Keratinocyte (primary cell): ENCODE data around the gene RELT. TPM values are rescaled to one million over a fixed set of nuclear protein-coding genes. Genes with fewer than 3 reads are reported as not detected.
A peak's percentile ranks its signal among the peaks of the same experiment; 100 is the strongest.

Experiments used
- DNase-seq: peaks from one replicate; pipeline ENCODE4 v3.0.0-alpha.2; 2011; ENCODE audit warnings: low read depth, missing footprints, low spot score
- FAIRE-seq: peaks from 2 replicates; lab custom pipeline; 2011; peaks lifted over from hg19 to GRCh38; lab: Jason Lieb, UNC
- H2AFZ ChIP-seq: 2 replicates; pipeline ENCODE4 v1.6.0; 2012; ENCODE audit warnings: low read length, control low read depth, inconsistent platforms; ENCODE audit not compliant: control insufficient read depth
- H3K27ac ChIP-seq: 2 replicates; pipeline ENCODE4 v1.5.1; 2011; ENCODE audit warnings: low read length; ENCODE audit not compliant: control insufficient read depth, insufficient read depth
- H3K27me3 ChIP-seq: 3 replicates; pipeline ENCODE4 v1.6.0; 2011; ENCODE audit warnings: low read length; ENCODE audit not compliant: control insufficient read depth, insufficient read depth; ENCODE audit errors: extremely low read depth
- H3K36me3 ChIP-seq, 2 experiments: 2 replicates in 1 of 2; 3 replicates in 1 of 2; pipeline ENCODE4 v1.5.1; 2011; ENCODE audit warnings: low read length in 2 of 2, mild to moderate bottlenecking in 1 of 2; ENCODE audit not compliant: control insufficient read depth in 2 of 2, insufficient read depth in 2 of 2; ENCODE audit errors: extremely low read depth in 1 of 2
- H3K4me1 ChIP-seq: 3 replicates; pipeline ENCODE4 v1.5.1; 2011; ENCODE audit warnings: low read length; ENCODE audit not compliant: control insufficient read depth, insufficient read depth; ENCODE audit errors: extremely low read depth
- H3K4me2 ChIP-seq: 3 replicates; pipeline ENCODE4 v1.6.0; 2011; ENCODE audit warnings: low read depth, low read length; ENCODE audit not compliant: control insufficient read depth, insufficient read depth; ENCODE audit errors: extremely low read depth
- H3K4me3 ChIP-seq, 3 experiments: fragments of 200-600 bp in 1 of 3; sonication (generic) in 1 of 3; 2 replicates in 2 of 3; 3 replicates in 1 of 3; pipeline ENCODE4 v1.5.1; 2011 to 2016; ENCODE audit warnings: low read length in 3 of 3, mild to moderate bottlenecking in 3 of 3, control low read depth in 2 of 3, inconsistent platforms in 1 of 3, low read depth in 1 of 3, mixed read lengths in 1 of 3, mixed run types in 1 of 3, moderate library complexity in 1 of 3; ENCODE audit not compliant: control insufficient read depth in 2 of 3, insufficient read depth in 2 of 3; ENCODE audit errors: extremely low read depth in 1 of 3
- H3K79me2 ChIP-seq: 2 replicates; pipeline ENCODE4 v1.6.0; 2012; ENCODE audit warnings: low read length; ENCODE audit not compliant: control insufficient read depth, insufficient read depth
- H3K9ac ChIP-seq: 3 replicates; pipeline ENCODE4 v1.6.0; 2011; ENCODE audit warnings: low read length; ENCODE audit not compliant: control insufficient read depth, insufficient read depth; ENCODE audit errors: extremely low read depth
- H3K9me1 ChIP-seq: 3 replicates; pipeline ENCODE4 v1.6.0; 2011; ENCODE audit warnings: low read length; ENCODE audit not compliant: control insufficient read depth, insufficient read depth; ENCODE audit errors: extremely low read depth
- H3K9me3 ChIP-seq: 2 replicates; pipeline ENCODE4 v1.5.1; 2012; ENCODE audit warnings: low read depth, low read length; ENCODE audit not compliant: control insufficient read depth
- H4K20me1 ChIP-seq: 3 replicates; pipeline ENCODE4 v1.6.0; 2011; ENCODE audit warnings: low read length; ENCODE audit not compliant: control insufficient read depth, insufficient read depth; ENCODE audit errors: extremely low read depth
- EZH2 ChIP-seq: IDR thresholded peaks from one replicate; pipeline ENCODE4 v1.6.1; 2012; ENCODE audit warnings: inconsistent platforms, mild to moderate bottlenecking, low read length, moderate library complexity
- dilution Hi-C: fragments of 300-500 bp; cut with MboI; formaldehyde crosslinking; loops from one replicate; pipeline ENCODE4 v1.7.0; 2020; ENCODE audit warnings: low sequenced_read_pairs; ENCODE audit not compliant: extremely low pct_ligation_motif_present
- polyA plus RNA-seq, 5 experiments: library from polyadenylated mRNA; depleted of rRNA in 3 of 5; stranded (reverse) in 3 of 5; stranded (forward) in 1 of 5; unstranded in 1 of 5; fragments of >200 nt; gene quantifications; 1 replicate in 1 of 5; 2 replicates in 3 of 5; 3 replicates in 1 of 5; pipeline versions ENCODE4 v1.2.1 to v1.2.3, GENCODE V29; 2011 to 2012; ENCODE audit warnings: missing spikeins in 2 of 5, low read depth in 1 of 5, low replicate concordance in 1 of 5
- TF ChIP-seq, protein P1 (sequence below), 3 experiments: IDR thresholded peaks in 1 of 3; conservative IDR thresholded peaks in 1 of 3; optimal IDR thresholded peaks in 1 of 3; 2 replicates in 2 of 3; 3 replicates in 1 of 3; pipeline versions ENCODE3 to v1.5.1; 2011; ENCODE audit warnings: low read length in 3 of 3, mild to moderate bottlenecking in 3 of 3, moderate library complexity in 2 of 3, control low read depth in 1 of 3, inconsistent platforms in 1 of 3; ENCODE audit not compliant: insufficient read depth in 2 of 3; ENCODE audit errors: extremely low read depth in 1 of 3

Gene RELT
- polyA plus RNA-seq, 1 donor (not counting 4 experiments of a cell fraction or from before 2014, with no cell fraction given) = 4.2 TPM

DNA sequence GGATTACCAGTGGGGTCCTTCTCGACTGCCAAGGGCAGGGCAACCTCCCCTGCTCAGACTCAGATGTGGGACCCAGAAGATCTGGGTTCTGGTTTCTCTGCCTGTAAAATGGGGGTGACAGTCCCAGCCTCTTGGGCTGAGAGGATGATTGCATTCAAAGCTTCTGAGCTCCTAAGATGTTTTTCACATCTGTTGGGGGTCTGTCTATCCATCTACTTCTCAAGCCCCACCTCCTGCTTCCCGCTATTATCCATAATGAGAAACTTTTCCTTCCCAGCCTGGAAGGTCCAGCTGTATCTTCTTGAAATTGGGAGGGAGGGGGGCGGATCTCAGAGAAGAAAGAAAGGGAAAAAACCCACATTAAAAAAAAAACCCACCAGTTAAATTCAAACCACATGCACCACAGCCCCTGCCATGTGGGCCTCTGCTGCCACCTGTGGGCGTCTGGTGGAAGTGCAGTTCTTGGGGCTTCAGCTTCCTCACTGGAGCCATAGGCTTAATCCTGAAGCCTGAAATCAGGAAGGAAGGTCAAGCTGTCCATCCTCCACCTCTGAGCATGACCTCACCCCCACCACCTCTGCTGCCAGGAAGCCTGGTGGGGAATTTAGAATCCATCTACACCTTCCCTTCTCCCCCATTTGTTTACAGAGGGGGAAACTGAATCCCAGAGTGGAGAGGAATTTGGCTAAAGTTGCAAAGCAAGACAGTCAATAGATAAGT is 40.8 kb upstream of the RELT start:
- no peaks in the 10 kb centered on the region for H4K20me1 ChIP-seq
- H3K4me3 ChIP-seq = no peak overlapping the region
- FAIRE-seq = peak; percentile 48
- H3K9ac ChIP-seq = no peak overlapping the region
- H3K4me2 ChIP-seq = no peak overlapping the region
- no peaks in the 10 kb centered on the region for H3K79me2 ChIP-seq
- TF ChIP-seq EZH2 = no peak
- TF ChIP-seq, protein P1, sequence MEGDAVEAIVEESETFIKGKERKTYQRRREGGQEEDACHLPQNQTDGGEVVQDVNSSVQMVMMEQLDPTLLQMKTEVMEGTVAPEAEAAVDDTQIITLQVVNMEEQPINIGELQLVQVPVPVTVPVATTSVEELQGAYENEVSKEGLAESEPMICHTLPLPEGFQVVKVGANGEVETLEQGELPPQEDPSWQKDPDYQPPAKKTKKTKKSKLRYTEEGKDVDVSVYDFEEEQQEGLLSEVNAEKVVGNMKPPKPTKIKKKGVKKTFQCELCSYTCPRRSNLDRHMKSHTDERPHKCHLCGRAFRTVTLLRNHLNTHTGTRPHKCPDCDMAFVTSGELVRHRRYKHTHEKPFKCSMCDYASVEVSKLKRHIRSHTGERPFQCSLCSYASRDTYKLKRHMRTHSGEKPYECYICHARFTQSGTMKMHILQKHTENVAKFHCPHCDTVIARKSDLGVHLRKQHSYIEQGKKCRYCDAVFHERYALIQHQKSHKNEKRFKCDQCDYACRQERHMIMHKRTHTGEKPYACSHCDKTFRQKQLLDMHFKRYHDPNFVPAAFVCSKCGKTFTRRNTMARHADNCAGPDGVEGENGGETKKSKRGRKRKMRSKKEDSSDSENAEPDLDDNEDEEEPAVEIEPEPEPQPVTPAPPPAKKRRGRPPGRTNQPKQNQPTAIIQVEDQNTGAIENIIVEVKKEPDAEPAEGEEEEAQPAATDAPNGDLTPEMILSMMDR (optimal IDR thresholded peaks at IDR 0.05 in 1 of 3, IDR thresholded peaks at IDR 0.05 in 1 of 3, conservative IDR thresholded peaks at IDR 0.05 in 1 of 3; ENCODE audit: extremely low read depth in 1 of 3, insufficient read depth in 2 of 3, low read length in 3 of 3) = peak; percentile 87 to 99 (median 98)
- no peaks in the 10 kb centered on the region for H3K9me3 ChIP-seq
- no peak for DNase-seq
- H3K27ac ChIP-seq = no peak overlapping the region
- no peaks in the 10 kb centered on the region for H3K9me1 ChIP-seq
- no peak overlapping the region for H2AFZ ChIP-seq
- dilution Hi-C loops = no loop called here
- peaks cover 12% of the 10 kb centered on the region for H3K4me1 ChIP-seq
- no peaks in the 10 kb centered on the region for H3K27me3 ChIP-seq
- no peaks in the 10 kb centered on the region for H3K36me3 ChIP-seq

DNA sequence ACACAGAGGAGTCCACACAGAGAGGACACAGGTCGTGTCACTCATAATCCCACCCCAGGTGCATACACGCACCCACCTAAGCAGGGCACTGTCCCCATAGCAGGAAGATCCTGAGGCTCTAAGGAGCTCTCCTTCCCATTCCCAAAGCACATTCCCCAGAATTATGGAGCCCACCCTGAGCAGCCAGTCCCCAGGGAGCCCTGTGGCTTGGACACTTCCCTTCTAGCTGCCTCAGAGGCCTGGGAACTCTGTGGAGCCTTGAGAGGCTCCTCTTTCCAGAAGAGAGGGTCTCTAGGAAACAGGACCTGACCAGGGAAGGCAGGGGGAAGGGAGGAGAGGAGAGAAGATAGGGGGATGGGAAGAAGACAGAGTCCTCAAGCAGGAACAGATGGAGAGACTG is 38.4 kb upstream of the RELT start:
- Histone ChIP-seq H4K20me1 (no peaks in the 10 kb centered on the region), H3K36me3 (no peaks in the 10 kb centered on the region), H3K27me3 (peaks cover 7% of the 10 kb centered on the region), H3K79me2 (no peaks in the 10 kb centered on the region), H3K9me1 (no peaks in the 10 kb centered on the region), H3K27ac (no peak overlapping the region), H3K9ac (no peak overlapping the region), H3K4me3 (no peak overlapping the region), H3K4me2 (no peak overlapping the region), H2AFZ (no peak overlapping the region), H3K9me3 (no peaks in the 10 kb centered on the region), H3K4me1 (peaks cover 12% of the 10 kb centered on the region)
- no peak for DNase-seq
- no peak for TF ChIP-seq EZH2
- TF ChIP-seq, protein P1 (optimal IDR thresholded peaks at IDR 0.05 in 1 of 3, IDR thresholded peaks at IDR 0.05 in 1 of 3, conservative IDR thresholded peaks at IDR 0.05 in 1 of 3; ENCODE audit: extremely low read depth in 1 of 3, insufficient read depth in 2 of 3, low read length in 3 of 3) = no peak
- FAIRE-seq = no peak
- dilution Hi-C loops = no loop called here
